ENCODE data around the gene PAK4. TPM values are rescaled to one million over a fixed set of nuclear protein-coding genes. Genes with fewer than 3 reads are reported as not detected.

Gene PAK4
- total and polyA plus RNA-seq, 2 of the 8 experiments (the other 6 are each of a cell fraction or from before 2014, with no cell fraction given): 50.7 to 64.4 TPM

DNA sequence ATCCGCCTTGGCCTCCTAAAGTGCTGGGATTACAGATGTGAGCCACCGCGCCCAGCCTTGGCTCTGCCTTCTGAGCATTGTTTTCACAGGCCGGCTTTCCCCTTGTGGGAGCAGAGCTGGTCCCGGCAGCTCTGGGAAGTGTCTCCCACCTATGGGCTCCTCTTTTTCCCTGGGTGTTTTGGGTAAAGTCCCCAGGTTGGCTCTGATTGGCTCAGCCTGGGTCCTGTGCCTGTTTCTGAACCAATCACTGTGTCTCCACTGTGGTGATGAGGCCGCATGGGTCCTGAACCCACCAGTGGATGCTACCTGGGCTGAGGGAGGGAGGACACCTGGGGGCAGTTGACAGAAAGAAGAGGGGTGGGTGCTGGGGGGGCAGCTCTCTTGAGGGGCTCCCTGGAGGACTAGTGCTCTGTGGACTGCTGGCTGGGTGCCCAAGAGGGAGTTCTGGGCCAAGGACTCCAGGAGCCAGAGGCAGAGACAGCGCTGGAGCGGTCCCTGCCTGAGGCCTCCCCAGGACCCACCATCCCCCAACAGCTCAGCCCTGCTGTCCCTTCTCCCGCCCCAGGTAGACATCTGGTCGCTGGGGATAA lies 51.6 kb downstream of the PAK4 start (continued):
- TF ChIP-seq TCF12 (IDR thresholded peaks at IDR 0.05; ENCODE audit: low read depth, low read length): no peak
- no peak for TF ChIP-seq HDAC2 (IDR thresholded peaks at IDR 0.05; ENCODE audit: borderline replicate concordance in 1 of 2, low read depth in 2 of 2, low read length in 2 of 2)
- no peak for TF ChIP-seq BRCA1 (IDR thresholded peaks at IDR 0.05; ENCODE audit: low read depth, low read length)
- no peak for TF ChIP-seq EZH2 (IDR thresholded peaks at IDR 0.05; ENCODE audit: low read depth, low read length, severe bottlenecking)
- no peak for TF ChIP-seq JUND (IDR thresholded peaks at IDR 0.05; ENCODE audit: low read length)
